Aorta (tissue), 5 donors: ENCODE results near the gene AKNA. TPM values are rescaled to one million over a fixed set of nuclear protein-coding genes. Genes with fewer than 3 reads are reported as not detected.

Experiments
- ATAC-seq: fragments of 200-7000 bp; cut with Tn5 transposase; one replicate; pipeline ENCODE4 v1.9.1; 2022; ENCODE audit warnings: moderate library complexity; ENCODE audit not compliant: low FRiP score
- DNase-seq, 2 donors: peaks; one replicate each; pipeline ENCODE4 v3.0.0-alpha.2; 2020
- H3K27ac ChIP-seq, 2 donors: one replicate each; pipeline ENCODE4 v1.5.1; 2013; ENCODE audit warnings: low read length in 2 of 2, mild to moderate bottlenecking in 2 of 2, moderate library complexity in 2 of 2, control low read depth in 1 of 2, inconsistent platforms in 1 of 2, low read depth in 1 of 2
- H3K27me3 ChIP-seq, 2 donors: one replicate each; pipeline ENCODE4 v1.6.1; 2013; ENCODE audit warnings: control low read depth in 1 of 2, low read length in 1 of 2, mild to moderate bottlenecking in 1 of 2, moderate library complexity in 1 of 2; ENCODE audit not compliant: insufficient read depth in 2 of 2, control insufficient read depth in 1 of 2
- H3K36me3 ChIP-seq, 2 donors: one replicate each; pipeline ENCODE4 v1.6.1; 2013; ENCODE audit warnings: control low read depth in 1 of 2, low read length in 1 of 2, mild to moderate bottlenecking in 1 of 2; ENCODE audit not compliant: insufficient read depth in 2 of 2, control insufficient read depth in 1 of 2
- H3K4me1 ChIP-seq, 2 donors: one replicate each; pipeline ENCODE4 v1.6.1; 2013; ENCODE audit warnings: low read length in 2 of 2, control low read depth in 1 of 2, mild to moderate bottlenecking in 1 of 2, moderate library complexity in 1 of 2; ENCODE audit not compliant: insufficient read depth in 2 of 2, control insufficient read depth in 1 of 2
- H3K4me3 ChIP-seq, 2 donors: one replicate each; pipeline ENCODE4 v1.5.1; 2013; ENCODE audit warnings: low read length in 2 of 2, control low read depth in 1 of 2, mild to moderate bottlenecking in 1 of 2
- H3K9me3 ChIP-seq: one replicate; pipeline ENCODE4 v1.6.1; 2013; ENCODE audit warnings: mild to moderate bottlenecking, low read length; ENCODE audit not compliant: control insufficient read depth
- WGBS, 2 donors: extraction: QIAGEN DNeasy Blood & Tissue Kit; methylation state at CpG; one replicate each; pipeline ENCODE4 v1.1.7; 2013; 5-methylcytosine and 5-hydroxymethylcytosine counted together
- intact Hi-C, 2 donors: fragments of 100-400 bp; cut with DNase I; formaldehyde crosslinking; loops; one replicate each; pipeline versions ENCODE4 v1.14.2 to v1.15.0; 2022
- polyA plus RNA-seq, 2 donors: library from polyadenylated mRNA; stranded (reverse); fragments of 200-250 nt; gene quantifications; one replicate each; pipeline ENCODE4 v1.2.3, GENCODE V29; 2013
- total RNA-seq, 2 donors: library from RNA; stranded (reverse); fragmentation: NEBNext Ultra II Directional; extraction: Animal tissue kit (Norgen Biotek cat#: 25700); gene quantifications; one replicate each; pipeline ENCODE4 v1.2.1, GENCODE V29; 2021
- donor health status: healthy with polysubstance abuse.
- donor health status: Bipolar disorder and iron deficiency.
- donor health status: DM: no; HTN: no; CAD: no.
- donor health status: DM: no; HTN: no; CAD: no.
- donor health status: DM: yes; HTN: yes; CAD: no.

The AKNA gene
- total and polyA plus RNA-seq, 4 donors = 11.9 to 56.0 (median 32.0) TPM

GRCh38 chr9:114311571-114312512 is 75.9 kb downstream of the AKNA start:
- Histone ChIP-seq H3K4me3 (no peak overlapping the region), H3K9me3 (no peaks in the 10 kb centered on the region), H3K27ac (no peak overlapping the region), H3K36me3 (peaks cover 0 to 2% of the 10 kb centered on the region in 2 donors), H3K27me3 (no peaks in the 10 kb centered on the region), H3K4me1 (no peaks in the 10 kb centered on the region)
- intact Hi-C loops = no loop called here
- no peak for ATAC-seq
- DNase-seq = peak in 1 of 2 donors; percentile 59
- 93% methylated on average over 28 of the region's 28 CpGs for WGBS, 2 donors

GRCh38 chr9:114310471-114311450 is 77.0 kb downstream of the AKNA start:
- 81 to 84% methylated on average over 22 of the region's 22 CpGs for WGBS, 2 donors
- Histone ChIP-seq H3K9me3 (no peaks in the 10 kb centered on the region), H3K27ac (no peak overlapping the region), H3K4me1 (no peaks in the 10 kb centered on the region), H3K4me3 (no peak overlapping the region), H3K36me3 (peaks cover 0 to 2% of the 10 kb centered on the region in 2 donors), H3K27me3 (no peaks in the 10 kb centered on the region)
- ATAC-seq (no peak), DNase-seq (peak in 1 of 2 donors; percentile 69)
- intact Hi-C loops = no loop called here

GRCh38 chr9:114309096-114309495 is 78.7 kb downstream of the AKNA start:
- Histone ChIP-seq H3K4me3 (no peak overlapping the region), H3K36me3 (peaks cover 0 to 2% of the 10 kb centered on the region in 2 donors), H3K9me3 (no peaks in the 10 kb centered on the region), H3K4me1 (no peaks in the 10 kb centered on the region), H3K27me3 (no peaks in the 10 kb centered on the region), H3K27ac (no peak overlapping the region)
- 87 to 89% methylated on average over 13 of the region's 13 CpGs for WGBS, 2 donors
- DNase-seq (peak in 1 of 2 donors; percentile 57), ATAC-seq (no peak)
- intact Hi-C loops = no loop called here

- ATAC-seq (no peak), DNase-seq (peak in 1 of 2 donors; percentile 61)
- Histone ChIP-seq H3K27me3 (no peaks in the 10 kb centered on the region), H3K36me3 (peaks cover 0 to 2% of the 10 kb centered on the region in 2 donors), H3K9me3 (no peaks in the 10 kb centered on the region), H3K4me3 (no peak overlapping the region), H3K4me1 (no peaks in the 10 kb centered on the region), H3K27ac (no peak overlapping the region)
- intact Hi-C loops = no loop called here
- 88 to 92% methylated on average over 13 of the region's 13 CpGs for WGBS, 2 donors
These were observed 79.3 kb downstream of the AKNA start for GRCh38 chr9:114308361-114308950.

GRCh38 chr9:114307899-114308267 is 79.9 kb downstream of the AKNA start:
- no peak for ATAC-seq
- Histone ChIP-seq H3K4me3 (no peak overlapping the region), H3K27me3 (no peaks in the 10 kb centered on the region), H3K4me1 (no peaks in the 10 kb centered on the region), H3K9me3 (no peaks in the 10 kb centered on the region), H3K36me3 (peaks cover 0 to 2% of the 10 kb centered on the region in 2 donors), H3K27ac (no peak overlapping the region)
- WGBS, 2 donors = 90% methylated on average over 6 of the region's 6 CpGs
- intact Hi-C loops = no loop called here
- no peak for DNase-seq

- 82 to 85% methylated on average over 10 of the region's 10 CpGs for WGBS, 2 donors
- H3K27me3 ChIP-seq = no peaks in the 10 kb centered on the region
- no peaks in the 10 kb centered on the region for H3K4me1 ChIP-seq
- no peaks in the 10 kb centered on the region for H3K9me3 ChIP-seq
- intact Hi-C loops = no loop called here
- H3K36me3 ChIP-seq = peaks cover 0 to 2% of the 10 kb centered on the region in 2 donors
- ATAC-seq = no peak
- no peak overlapping the region for H3K27ac ChIP-seq
- H3K4me3 ChIP-seq = no peak overlapping the region
- peak in 1 of 2 donors; percentile 50 for DNase-seq
These were observed 83.2 kb downstream of the AKNA start for GRCh38 chr9:114304416-114305188.

GRCh38 chr9:114303977-114304376 is 83.8 kb downstream of the AKNA start:
- H3K27ac ChIP-seq = no peak overlapping the region
- 89 to 92% methylated on average over 4 of the region's 4 CpGs for WGBS, 2 donors
- no peak overlapping the region for H3K4me3 ChIP-seq
- DNase-seq (peak in 1 of 2 donors; percentile 28), ATAC-seq (no peak)
- peaks cover 0 to 2% of the 10 kb centered on the region in 2 donors for H3K36me3 ChIP-seq
- no peaks in the 10 kb centered on the region for H3K4me1 ChIP-seq
- H3K27me3 ChIP-seq = no peaks in the 10 kb centered on the region
- H3K9me3 ChIP-seq = no peaks in the 10 kb centered on the region
- intact Hi-C loops = no loop called here

GRCh38 chr9:114303571-114303970 is 84.2 kb downstream of the AKNA start:
- H3K9me3 ChIP-seq = no peaks in the 10 kb centered on the region
- peak in 1 of 2 donors; percentile 8 for DNase-seq
- H3K27ac ChIP-seq = no peak overlapping the region
- H3K36me3 ChIP-seq = peaks cover 0 to 2% of the 10 kb centered on the region in 2 donors
- H3K4me1 ChIP-seq = no peaks in the 10 kb centered on the region
- no peaks in the 10 kb centered on the region for H3K27me3 ChIP-seq
- intact Hi-C loops = no loop called here
- no peak for ATAC-seq
- 72 to 75% methylated on average over 5 of the region's 5 CpGs for WGBS, 2 donors
- H3K4me3 ChIP-seq = no peak overlapping the region
